Esophagus muscularis mucosa (tissue), 4 donors: ENCODE measurements around the gene TMC1. TPM values are rescaled to one million over a fixed set of nuclear protein-coding genes. Genes with fewer than 3 reads are reported as not detected.

Experiments used
- DNase-seq: peaks from one replicate; pipeline ENCODE4 v3.0.0-alpha.2; 2017; ENCODE audit errors: extremely low spot score
- H3K27ac ChIP-seq, 4 donors: fragments of 200-600 bp; sonication (generic); replicated peaks in 1 of 4; 1 replicate in 3 of 4; 2 replicates in 1 of 4; pipeline ENCODE4 v1.5.1; 2016 to 2019; ENCODE audit warnings: mild to moderate bottlenecking in 1 of 4
- H3K27me3 ChIP-seq, 4 donors: fragments of 200-600 bp; sonication (generic); one replicate each; pipeline versions ENCODE4 v1.5.1 to v1.6.0; 2016 to 2019
- H3K36me3 ChIP-seq, 4 donors: fragments of 200-600 bp; sonication (generic); one replicate each; pipeline ENCODE4 v1.5.1; 2016 to 2019
- H3K4me1 ChIP-seq, 4 donors: fragments of 200-600 bp; sonication (generic); one replicate each; pipeline ENCODE4 v1.5.1; 2016 to 2019
- H3K4me3 ChIP-seq, 4 donors: fragments of 200-600 bp; sonication (generic); 1 replicate in 2 of 4; 2 replicates in 2 of 4; pipeline ENCODE4 v1.5.1; 2016 to 2019; ENCODE audit warnings: mild to moderate bottlenecking in 4 of 4, moderate library complexity in 1 of 4
- H3K9me3 ChIP-seq, 4 donors: fragments of 200-600 bp; sonication (generic); 1 replicate in 3 of 4; 2 replicates in 1 of 4; pipeline ENCODE4 v1.5.1; 2016 to 2019
- CTCF ChIP-seq, 3 experiments: fragments of 200-600 bp in 2 of 3; fragments of 450-650 bp in 1 of 3; sonication (generic) in 2 of 3; IDR thresholded peaks; one replicate each; pipeline ENCODE4 v1.5.1; 2017 to 2019; ENCODE audit warnings: antibody characterized with exemption in 3 of 3, mild to moderate bottlenecking in 2 of 3, moderate library complexity in 1 of 3
- EP300 ChIP-seq: sonication (generic); formaldehyde crosslinking; IDR thresholded peaks from one replicate; pipeline ENCODE4 v1.6.1; 2017; ENCODE audit warnings: antibody characterized with exemption
- POLR2A ChIP-seq: fragments of 450-650 bp; IDR thresholded peaks from one replicate; pipeline ENCODE4 v1.6.1; 2017; ENCODE audit warnings: antibody characterized with exemption, moderate library complexity, mild to moderate bottlenecking, low read depth
- POLR2AphosphoS5 ChIP-seq, 2 donors: sonication (generic); formaldehyde crosslinking; IDR thresholded peaks; one replicate each; pipeline ENCODE4 v1.6.1; 2017; ENCODE audit warnings: antibody characterized with exemption in 2 of 2
- WGBS: methylation state at CpG from one replicate; pipeline ENCODE4 v1.1.5; 2018; 5-methylcytosine and 5-hydroxymethylcytosine counted together
- intact Hi-C: fragments of 100-400 bp; cut with DNase I; formaldehyde crosslinking; loops from one replicate; pipeline ENCODE4 v1.15.1; 2023
- total RNA-seq, 4 donors: library from RNA; depleted of rRNA; stranded (reverse); fragments of >200 nt; gene quantifications; one replicate each; pipeline versions ENCODE4 v1.1.0 to v1.2.1, GENCODE V29; 2016

TMC1 gene
- total RNA-seq, 4 donors from 2014 or later = not detected

- Histone ChIP-seq H3K9me3 (no peaks in the 10 kb centered on the region), H3K27me3 (no peaks in the 10 kb centered on the region), H3K4me3 (no peak overlapping the region), H3K4me1 (peaks cover 0 to 3% (median 0%) of the 10 kb centered on the region in 4 donors), H3K36me3 (no peaks in the 10 kb centered on the region), H3K27ac (no peak overlapping the region)
- no peak for TF ChIP-seq POLR2AphosphoS5 (IDR thresholded peaks at IDR 0.05)
- TF ChIP-seq POLR2A = no peak
- no peak for TF ChIP-seq EP300
- no peak for TF ChIP-seq CTCF (IDR thresholded peaks at IDR 0.05)
- DNase-seq = no peak
- intact Hi-C loops = loop anchor here (5.0 to 10.0 kb wide), 2 partner anchors 51 to 219 kb away; no protein-coding TSS in a partner anchor
Measured at GRCh38 chr9:72813544-72813943, 292.1 kb downstream of the TMC1 start.

- WGBS = 88% methylated on average over 7 of the region's 7 CpGs
Measured at GRCh38 chr9:72814083-72814597, 292.7 kb downstream of the TMC1 start.

DNA sequence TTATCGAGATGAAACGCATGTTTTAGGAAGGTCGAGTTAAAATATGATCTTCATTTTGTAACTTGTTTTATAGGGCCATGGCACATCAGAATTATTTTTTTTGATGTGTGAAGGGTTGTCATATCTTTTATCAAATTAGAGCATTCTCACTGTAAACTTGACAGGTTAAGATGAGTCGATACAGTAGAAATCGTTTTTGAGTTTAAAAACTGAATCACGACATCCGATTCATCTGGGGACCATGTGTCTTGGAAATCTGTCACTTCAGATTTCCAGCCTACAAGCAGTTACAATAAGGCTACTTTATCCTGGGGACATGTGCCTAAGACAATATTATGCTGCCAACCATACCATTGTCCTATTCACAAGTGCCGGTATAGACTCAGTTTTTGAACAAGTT is 295.3 kb downstream of the TMC1 start:
- H3K4me3 ChIP-seq = no peak overlapping the region
- H3K9me3 ChIP-seq = no peaks in the 10 kb centered on the region
- DNase-seq = no peak
- H3K4me1 ChIP-seq = peaks cover 0 to 3% (median 0%) of the 10 kb centered on the region in 4 donors
- WGBS = 93% methylated on average over 8 of the region's 8 CpGs
- H3K27me3 ChIP-seq = no peaks in the 10 kb centered on the region
- TF ChIP-seq POLR2AphosphoS5 (IDR thresholded peaks at IDR 0.05) (no peak), POLR2A (no peak), EP300 (no peak), CTCF (IDR thresholded peaks at IDR 0.05) (no peak)
- intact Hi-C loops = loop anchor here (10.0 kb wide), 1 partner anchor 222 kb away; no protein-coding TSS in a partner anchor
- H3K36me3 ChIP-seq = no peaks in the 10 kb centered on the region
- no peak overlapping the region for H3K27ac ChIP-seq

More at GRCh38 chr9:72814083-72814597, 292.7 kb downstream of the TMC1 start:
- Histone ChIP-seq H3K27me3 (no peaks in the 10 kb centered on the region), H3K4me3 (no peak overlapping the region), H3K36me3 (no peaks in the 10 kb centered on the region), H3K27ac (no peak overlapping the region), H3K9me3 (no peaks in the 10 kb centered on the region), H3K4me1 (peaks cover 0 to 3% (median 0%) of the 10 kb centered on the region in 4 donors)
- intact Hi-C loops = loop anchor here (5.0 to 10.0 kb wide), 2 partner anchors 52 to 219 kb away; no protein-coding TSS in a partner anchor
- no peak for DNase-seq
- TF ChIP-seq POLR2A (no peak), POLR2AphosphoS5 (IDR thresholded peaks at IDR 0.05) (no peak), EP300 (no peak), CTCF (IDR thresholded peaks at IDR 0.05) (no peak)

GRCh38 chr9:72817413-72817812 is 296.0 kb downstream of the TMC1 start:
- Histone ChIP-seq H3K4me1 (peaks cover 0 to 5% (median 0%) of the 10 kb centered on the region in 4 donors), H3K27me3 (no peaks in the 10 kb centered on the region), H3K9me3 (no peaks in the 10 kb centered on the region), H3K27ac (no peak overlapping the region), H3K4me3 (no peak overlapping the region), H3K36me3 (no peaks in the 10 kb centered on the region)
- intact Hi-C loops = loop anchor here (10.0 kb wide), 1 partner anchor 223 kb away; no protein-coding TSS in a partner anchor
- 77% methylated on average over 7 of the region's 7 CpGs for whole genome bisulfite sequencing
- TF ChIP-seq CTCF (IDR thresholded peaks at IDR 0.05) (no peak), EP300 (no peak), POLR2A (no peak), POLR2AphosphoS5 (IDR thresholded peaks at IDR 0.05) (no peak)
- DNase-seq = no peak
